D341Med (cell line): ENCODE measurements around the gene SEC23B.
A peak's percentile ranks its signal among the peaks of the same experiment; 100 is the strongest.
"Not testable (repeated sequence)": the region's sequence is repeated elsewhere in the genome, so short reads cannot be mapped to it uniquely, and the experiment has no call there.

Source experiments
- DNase-seq: peaks from one replicate; pipeline ENCODE4 v3.0.0; 2012; ENCODE audit warnings: low spot score

Gene SEC23B

GRCh38 chr20:18507218-18508191 is at the start of gene SEC23B:
TSS of gene SEC23B (plus strand) at chr20:18507940. CDS start at chr20:18510836, 2,896 bp downstream.
- DNase-seq: peak; percentile 96

GRCh38 chr20:18465536-18466200 is 42.1 kb upstream of the SEC23B start:
- DNase-seq: no peak

- DNase-seq: no peak
Observed at GRCh38 chr20:18466574-18466893, 41.2 kb upstream of the SEC23B start.

GRCh38 chr20:18466894-18467730 is 40.6 kb upstream of the SEC23B start, which contains the start of the genes DZANK1 and POLR3F:
TSS of gene DZANK1 (minus strand) at chr20:18467030. CDS start at chr20:18465358, 1,672 bp downstream.
TSS of gene POLR3F (plus strand) at chr20:18467390. CDS start at chr20:18467507, 117 bp downstream.
- DNase-seq: peak; percentile 99

GRCh38 chr20:18477218-18477617 is 30.5 kb upstream of the SEC23B start:
- no peak for DNase-seq

GRCh38 chr20:18477821-18478220 is 29.9 kb upstream of the SEC23B start:
- no peak for DNase-seq

- DNase-seq: no peak
Observed at GRCh38 chr20:18481596-18481995, 26.1 kb upstream of the SEC23B start.

- DNase-seq: no peak
Observed at GRCh38 chr20:18488301-18488700, 19.4 kb upstream of the SEC23B start.

- DNase-seq: no peak
Observed at GRCh38 chr20:18496042-18496441, 11.7 kb upstream of the SEC23B start.

- peak; percentile 95 for DNase-seq
Observed at GRCh38 chr20:18496740-18497592, 10.8 kb upstream of the SEC23B start, which contains the start of gene RBBP9. TSS of gene RBBP9 (minus strand) at chr20:18497225. CDS start at chr20:18497167, 58 bp downstream.

GRCh38 chr20:18497603-18498002 is 10.1 kb upstream of the SEC23B start:
- DNase-seq: no peak

- not testable (repeated sequence) for DNase-seq
Observed at GRCh38 chr20:18501672-18502071, 6.1 kb upstream of the SEC23B start.

GRCh38 chr20:18504479-18505060 is 3.2 kb upstream of the SEC23B start:
- DNase-seq: no peak

- DNase-seq: no peak
Observed at GRCh38 chr20:18506744-18507143, 996 bp upstream of the SEC23B start.

- no peak for DNase-seq
Observed at GRCh38 chr20:18511571-18511970, 3.8 kb downstream of the SEC23B start.

- no peak for DNase-seq
Observed at GRCh38 chr20:18513208-18513607, 5.5 kb downstream of the SEC23B start.

GRCh38 chr20:18514127-18514526 is 6.4 kb downstream of the SEC23B start:
- no peak for DNase-seq

GRCh38 chr20:18515973-18516372 is 8.2 kb downstream of the SEC23B start:
- DNase-seq: no peak

- not testable (repeated sequence) for DNase-seq
Observed at GRCh38 chr20:18522066-18522465, 14.3 kb downstream of the SEC23B start.

GRCh38 chr20:18523066-18523465 is 15.3 kb downstream of the SEC23B start:
- DNase-seq: no peak

- DNase-seq: no peak
Observed at GRCh38 chr20:18524646-18525045, 16.9 kb downstream of the SEC23B start.
